ENCODE data around the gene GUCY2C.
A peak's percentile ranks its signal among the peaks of the same experiment; 100 is the strongest.

The GUCY2C gene

DNA sequence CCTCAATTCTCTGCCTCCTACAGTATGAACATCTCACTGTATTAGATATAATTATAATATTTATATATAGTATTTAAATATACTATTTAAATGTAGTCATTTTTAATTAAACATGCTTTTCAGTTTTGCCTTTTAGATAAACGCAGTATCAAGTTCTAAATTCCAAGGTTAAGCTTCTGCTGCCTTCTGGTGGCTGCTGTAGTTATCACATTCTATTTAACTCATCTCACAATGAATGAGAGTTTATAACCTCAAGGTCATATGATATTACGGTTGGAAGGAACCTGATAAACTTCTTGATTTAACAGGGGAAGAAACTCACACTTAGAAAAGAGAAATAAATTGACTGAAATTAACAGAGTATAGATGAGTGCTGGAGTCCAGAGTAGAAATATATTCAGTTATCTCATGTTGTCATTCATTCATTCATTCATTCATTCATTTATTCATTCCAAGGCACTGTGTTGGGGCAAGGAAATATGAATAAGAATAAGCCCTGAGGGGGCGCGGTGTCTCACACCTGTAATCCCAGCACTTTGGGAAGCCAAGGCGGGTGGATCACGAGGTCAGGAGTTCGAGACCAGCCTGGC, 31.9 kb downstream of the GUCY2C start:
- no peak overlapping the region for H4K5ac ChIP-seq (ENCODE audit: low read length)
- H2BK5ac ChIP-seq (ENCODE audit: low read length): no peak overlapping the region
- no CpG with 5 or more reads among the region's 7 CpGs for WGBS (ENCODE audit: extremely low coverage, insufficient coverage, low lambda C conversion rate)
- H3K27ac ChIP-seq (ENCODE audit: low read depth, low read length): no peak overlapping the region
- H3K4me2 ChIP-seq (ENCODE audit: low read length): no peak overlapping the region
- DNase-seq: peak; percentile 42
- H2BK15ac ChIP-seq (replicated peaks; ENCODE audit: low read depth): no peak overlapping the region
- H3K4me1 ChIP-seq (ENCODE audit: control insufficient read depth, low read depth, low read length): no peaks in the 10 kb centered on the region
- H3K36me3 ChIP-seq (ENCODE audit: control insufficient read depth, insufficient read depth, low read length): no peaks in the 10 kb centered on the region
- H3K23ac ChIP-seq (ENCODE audit: low read length): no peak overlapping the region
- no peak overlapping the region for H3K4ac ChIP-seq (ENCODE audit: low read depth, low read length)
- no peaks in the 10 kb centered on the region for H3K79me1 ChIP-seq (ENCODE audit: low read length)
- H3K9ac ChIP-seq (ENCODE audit: low read length): no peak overlapping the region
- H4K8ac ChIP-seq (ENCODE audit: low read depth, low read length): no peak overlapping the region
- H2AK5ac ChIP-seq (ENCODE audit: low read length): no peak overlapping the region
- no peak overlapping the region for H3K4me3 ChIP-seq (ENCODE audit: low read length)
- H3K56ac ChIP-seq (ENCODE audit: low read length): no peak overlapping the region
- no peak overlapping the region for H3K18ac ChIP-seq (ENCODE audit: low read length)
- H3K27me3 ChIP-seq (ENCODE audit: insufficient read depth, low read length, poor library complexity): no peaks in the 10 kb centered on the region
- no peaks in the 10 kb centered on the region for H3K79me2 ChIP-seq (ENCODE audit: control insufficient read depth, insufficient read depth, low read length)
- no peak overlapping the region for H2BK120ac ChIP-seq (ENCODE audit: low read depth, low read length)

GRCh38 chr12:14663002-14663401, 33.4 kb downstream of the GUCY2C start:
- Histone ChIP-seq H3K27me3 (ENCODE audit: insufficient read depth, low read length, poor library complexity) (no peaks in the 10 kb centered on the region), H2BK5ac (ENCODE audit: low read length) (no peak overlapping the region), H3K4me2 (ENCODE audit: low read length) (no peak overlapping the region), H3K4ac (ENCODE audit: low read depth, low read length) (no peak overlapping the region), H3K18ac (ENCODE audit: low read length) (no peak overlapping the region), H3K56ac (ENCODE audit: low read length) (no peak overlapping the region), H3K4me1 (ENCODE audit: control insufficient read depth, low read depth, low read length) (no peaks in the 10 kb centered on the region), H4K5ac (ENCODE audit: low read length) (no peak overlapping the region), H4K8ac (ENCODE audit: low read depth, low read length) (no peak overlapping the region), H3K79me2 (ENCODE audit: control insufficient read depth, insufficient read depth, low read length) (no peaks in the 10 kb centered on the region), H3K23ac (ENCODE audit: low read length) (no peak overlapping the region), H3K27ac (ENCODE audit: low read depth, low read length) (no peak overlapping the region), H3K36me3 (ENCODE audit: control insufficient read depth, insufficient read depth, low read length) (no peaks in the 10 kb centered on the region), H3K4me3 (ENCODE audit: low read length) (no peak overlapping the region), H2BK120ac (ENCODE audit: low read depth, low read length) (no peak overlapping the region), H2AK5ac (ENCODE audit: low read length) (no peak overlapping the region), H2BK15ac (replicated peaks; ENCODE audit: low read depth) (no peak overlapping the region), H3K9ac (ENCODE audit: low read length) (no peak overlapping the region), H3K79me1 (ENCODE audit: low read length) (no peaks in the 10 kb centered on the region)
- no peak for DNase-seq
- no CpG with 5 or more reads among the region's 5 CpGs for WGBS (ENCODE audit: extremely low coverage, insufficient coverage, low lambda C conversion rate)

DNA sequence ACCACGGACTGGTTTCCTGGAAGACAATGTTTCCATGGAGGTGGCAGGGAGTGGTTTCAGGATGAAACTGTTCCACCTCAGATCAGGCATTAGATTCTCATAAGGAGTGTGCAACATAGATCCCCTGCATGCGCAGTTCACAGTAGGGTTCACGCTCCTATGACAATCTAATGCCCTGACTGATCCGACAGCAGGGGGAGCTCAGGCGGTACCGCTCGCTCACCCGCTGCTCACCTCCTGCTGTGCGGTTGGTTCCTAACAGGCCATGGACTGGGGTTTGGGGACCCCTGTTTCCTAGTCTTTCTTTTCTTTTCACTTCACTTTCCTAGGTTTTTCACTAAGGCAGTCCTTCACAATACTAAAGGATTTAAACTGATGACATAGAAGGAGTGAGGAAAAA, 39.6 kb downstream of the GUCY2C start:
- Histone ChIP-seq H3K23ac (ENCODE audit: low read length) (no peak overlapping the region), H3K9ac (ENCODE audit: low read length) (no peak overlapping the region), H3K4me3 (ENCODE audit: low read length) (no peak overlapping the region), H2BK5ac (ENCODE audit: low read length) (no peak overlapping the region), H2BK120ac (ENCODE audit: low read depth, low read length) (no peak overlapping the region), H3K18ac (ENCODE audit: low read length) (no peak overlapping the region), H3K79me2 (ENCODE audit: control insufficient read depth, insufficient read depth, low read length) (no peaks in the 10 kb centered on the region), H4K8ac (ENCODE audit: low read depth, low read length) (no peak overlapping the region), H3K4me1 (ENCODE audit: control insufficient read depth, low read depth, low read length) (peaks cover 2% of the 10 kb centered on the region), H2AK5ac (ENCODE audit: low read length) (no peak overlapping the region), H3K27me3 (ENCODE audit: insufficient read depth, low read length, poor library complexity) (no peaks in the 10 kb centered on the region), H3K79me1 (ENCODE audit: low read length) (no peaks in the 10 kb centered on the region), H3K4me2 (ENCODE audit: low read length) (no peak overlapping the region), H3K36me3 (ENCODE audit: control insufficient read depth, insufficient read depth, low read length) (no peaks in the 10 kb centered on the region), H3K56ac (ENCODE audit: low read length) (no peak overlapping the region), H3K4ac (ENCODE audit: low read depth, low read length) (no peak overlapping the region), H2BK15ac (replicated peaks; ENCODE audit: low read depth) (no peak overlapping the region), H3K27ac (ENCODE audit: low read depth, low read length) (no peak overlapping the region), H4K5ac (ENCODE audit: low read length) (no peak overlapping the region)
- WGBS (ENCODE audit: extremely low coverage, insufficient coverage, low lambda C conversion rate): no CpG with 5 or more reads among the region's 9 CpGs
- peak; percentile 14 for DNase-seq

GRCh38 chr12:14655284-14655683, 41.1 kb downstream of the GUCY2C start:
- H3K4ac ChIP-seq (ENCODE audit: low read depth, low read length): no peak overlapping the region
- H3K4me1 ChIP-seq (ENCODE audit: control insufficient read depth, low read depth, low read length): peaks cover 2% of the 10 kb centered on the region
- H3K4me2 ChIP-seq (ENCODE audit: low read length): no peak overlapping the region
- no peaks in the 10 kb centered on the region for H3K79me2 ChIP-seq (ENCODE audit: control insufficient read depth, insufficient read depth, low read length)
- H3K27me3 ChIP-seq (ENCODE audit: insufficient read depth, low read length, poor library complexity): no peaks in the 10 kb centered on the region
- no peak overlapping the region for H2BK15ac ChIP-seq (replicated peaks; ENCODE audit: low read depth)
- H2BK120ac ChIP-seq (ENCODE audit: low read depth, low read length): no peak overlapping the region
- no peak overlapping the region for H3K56ac ChIP-seq (ENCODE audit: low read length)
- no peak overlapping the region for H4K8ac ChIP-seq (ENCODE audit: low read depth, low read length)
- no peak overlapping the region for H3K23ac ChIP-seq (ENCODE audit: low read length)
- H3K27ac ChIP-seq (ENCODE audit: low read depth, low read length): no peak overlapping the region
- no peak overlapping the region for H3K18ac ChIP-seq (ENCODE audit: low read length)
- no peak overlapping the region for H3K9ac ChIP-seq (ENCODE audit: low read length)
- no peak overlapping the region for H3K4me3 ChIP-seq (ENCODE audit: low read length)
- no peaks in the 10 kb centered on the region for H3K79me1 ChIP-seq (ENCODE audit: low read length)
- no peak overlapping the region for H2BK5ac ChIP-seq (ENCODE audit: low read length)
- peak; percentile 6 for DNase-seq
- H4K5ac ChIP-seq (ENCODE audit: low read length): no peak overlapping the region
- H2AK5ac ChIP-seq (ENCODE audit: low read length): no peak overlapping the region
- no peaks in the 10 kb centered on the region for H3K36me3 ChIP-seq (ENCODE audit: control insufficient read depth, insufficient read depth, low read length)
- whole genome bisulfite sequencing (ENCODE audit: extremely low coverage, insufficient coverage, low lambda C conversion rate): no CpG with 5 or more reads among the region's 1 CpG

- peaks cover 2% of the 10 kb centered on the region for H3K4me1 ChIP-seq (ENCODE audit: control insufficient read depth, low read depth, low read length)
- H3K27ac ChIP-seq (ENCODE audit: low read depth, low read length): no peak overlapping the region
- no peaks in the 10 kb centered on the region for H3K27me3 ChIP-seq (ENCODE audit: insufficient read depth, low read length, poor library complexity)
Observed at GRCh38 chr12:14654842-14655241, 41.6 kb downstream of the GUCY2C start.

GRCh38 chr12:14654416-14654815, 42.0 kb downstream of the GUCY2C start:
- Histone ChIP-seq H3K4me3 (ENCODE audit: low read length) (no peak overlapping the region), H3K23ac (ENCODE audit: low read length) (no peak overlapping the region), H4K5ac (ENCODE audit: low read length) (no peak overlapping the region), H2BK120ac (ENCODE audit: low read depth, low read length) (no peak overlapping the region), H3K4ac (ENCODE audit: low read depth, low read length) (no peak overlapping the region), H3K27ac (ENCODE audit: low read depth, low read length) (no peak overlapping the region), H3K79me1 (ENCODE audit: low read length) (no peaks in the 10 kb centered on the region), H3K79me2 (ENCODE audit: control insufficient read depth, insufficient read depth, low read length) (no peaks in the 10 kb centered on the region), H3K4me2 (ENCODE audit: low read length) (no peak overlapping the region), H3K18ac (ENCODE audit: low read length) (no peak overlapping the region), H4K8ac (ENCODE audit: low read depth, low read length) (no peak overlapping the region), H2BK15ac (replicated peaks; ENCODE audit: low read depth) (no peak overlapping the region), H3K9ac (ENCODE audit: low read length) (no peak overlapping the region), H3K4me1 (ENCODE audit: control insufficient read depth, low read depth, low read length) (peaks cover 2% of the 10 kb centered on the region), H3K56ac (ENCODE audit: low read length) (no peak overlapping the region), H3K27me3 (ENCODE audit: insufficient read depth, low read length, poor library complexity) (no peaks in the 10 kb centered on the region), H2BK5ac (ENCODE audit: low read length) (no peak overlapping the region), H2AK5ac (ENCODE audit: low read length) (no peak overlapping the region), H3K36me3 (ENCODE audit: control insufficient read depth, insufficient read depth, low read length) (no peaks in the 10 kb centered on the region)
- DNase-seq: no peak
- no CpG with 5 or more reads among the region's 4 CpGs for WGBS (ENCODE audit: extremely low coverage, insufficient coverage, low lambda C conversion rate)

More at GRCh38 chr12:14654842-14655241, 41.6 kb downstream of the GUCY2C start:
- no peak overlapping the region for H2BK120ac ChIP-seq (ENCODE audit: low read depth, low read length)
- no peaks in the 10 kb centered on the region for H3K79me1 ChIP-seq (ENCODE audit: low read length)
- no peak overlapping the region for H3K18ac ChIP-seq (ENCODE audit: low read length)
- H3K4me3 ChIP-seq (ENCODE audit: low read length): no peak overlapping the region
- DNase-seq: no peak
- H2BK15ac ChIP-seq (replicated peaks; ENCODE audit: low read depth): no peak overlapping the region
- no peak overlapping the region for H2AK5ac ChIP-seq (ENCODE audit: low read length)
- H3K9ac ChIP-seq (ENCODE audit: low read length): no peak overlapping the region
- H2BK5ac ChIP-seq (ENCODE audit: low read length): no peak overlapping the region
- H3K4ac ChIP-seq (ENCODE audit: low read depth, low read length): no peak overlapping the region
- H3K23ac ChIP-seq (ENCODE audit: low read length): no peak overlapping the region
- H3K79me2 ChIP-seq (ENCODE audit: control insufficient read depth, insufficient read depth, low read length): no peaks in the 10 kb centered on the region
- no peak overlapping the region for H4K8ac ChIP-seq (ENCODE audit: low read depth, low read length)
- H3K4me2 ChIP-seq (ENCODE audit: low read length): no peak overlapping the region
- no peak overlapping the region for H3K56ac ChIP-seq (ENCODE audit: low read length)
- H3K36me3 ChIP-seq (ENCODE audit: control insufficient read depth, insufficient read depth, low read length): no peaks in the 10 kb centered on the region
- H4K5ac ChIP-seq (ENCODE audit: low read length): no peak overlapping the region
